Body of pancreas (tissue), 4 donors: Measurements from ENCODE around the gene COX6B1.
"Not testable (repeated sequence)": the region's sequence is repeated elsewhere in the genome, so short reads cannot be mapped to it uniquely, and the experiment has no call there.

Experiments
- POLR2A ChIP-seq, 3 donors: fragments of 450-650 bp; IDR thresholded peaks; one replicate each; pipeline ENCODE4 v1.6.1; 2016; ENCODE audit warnings: antibody characterized with exemption in 3 of 3, mild to moderate bottlenecking in 2 of 3
- TF ChIP-seq, protein P1 (sequence below), 7 experiments: fragments of 450-650 bp in 4 of 7; fragments of 200-600 bp in 3 of 7; sonication (generic) in 3 of 7; IDR thresholded peaks; one replicate each; pipeline ENCODE4 v1.5.1; 2016 to 2019; ENCODE audit warnings: antibody characterized with exemption in 7 of 7

DNA sequence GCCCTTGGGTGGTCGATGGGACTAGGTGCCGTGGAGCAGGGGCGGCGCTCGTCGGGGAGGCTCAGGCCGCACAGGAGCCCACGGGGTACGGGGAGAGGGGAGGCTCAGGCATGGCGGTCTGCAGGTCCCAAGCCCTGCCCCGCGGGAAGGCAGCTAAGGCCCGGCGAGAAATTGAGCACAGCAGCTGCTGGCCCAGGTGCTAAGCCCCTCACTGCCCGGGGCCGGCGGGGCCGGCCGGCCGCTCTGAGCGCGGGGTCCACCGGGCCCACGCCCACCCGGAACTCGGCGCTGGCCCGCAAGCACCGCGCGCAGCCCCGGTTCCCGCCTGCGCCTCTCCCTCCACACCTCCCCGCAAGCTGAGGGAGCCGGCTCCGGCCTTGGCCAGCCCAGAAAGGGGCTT, 43.0 kb downstream of the COX6B1 start:
- TF ChIP-seq, protein P1, sequence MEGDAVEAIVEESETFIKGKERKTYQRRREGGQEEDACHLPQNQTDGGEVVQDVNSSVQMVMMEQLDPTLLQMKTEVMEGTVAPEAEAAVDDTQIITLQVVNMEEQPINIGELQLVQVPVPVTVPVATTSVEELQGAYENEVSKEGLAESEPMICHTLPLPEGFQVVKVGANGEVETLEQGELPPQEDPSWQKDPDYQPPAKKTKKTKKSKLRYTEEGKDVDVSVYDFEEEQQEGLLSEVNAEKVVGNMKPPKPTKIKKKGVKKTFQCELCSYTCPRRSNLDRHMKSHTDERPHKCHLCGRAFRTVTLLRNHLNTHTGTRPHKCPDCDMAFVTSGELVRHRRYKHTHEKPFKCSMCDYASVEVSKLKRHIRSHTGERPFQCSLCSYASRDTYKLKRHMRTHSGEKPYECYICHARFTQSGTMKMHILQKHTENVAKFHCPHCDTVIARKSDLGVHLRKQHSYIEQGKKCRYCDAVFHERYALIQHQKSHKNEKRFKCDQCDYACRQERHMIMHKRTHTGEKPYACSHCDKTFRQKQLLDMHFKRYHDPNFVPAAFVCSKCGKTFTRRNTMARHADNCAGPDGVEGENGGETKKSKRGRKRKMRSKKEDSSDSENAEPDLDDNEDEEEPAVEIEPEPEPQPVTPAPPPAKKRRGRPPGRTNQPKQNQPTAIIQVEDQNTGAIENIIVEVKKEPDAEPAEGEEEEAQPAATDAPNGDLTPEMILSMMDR (IDR thresholded peaks at IDR 0.05), result not testable (repeated sequence)
- TF ChIP-seq POLR2A (IDR thresholded peaks at IDR 0.05), result not testable (repeated sequence)
